PC-3 (cell line): Measurements from ENCODE around the gene ERN2. TPM values are rescaled to one million over a fixed set of nuclear protein-coding genes. Genes with fewer than 3 reads are reported as not detected.

ENCODE experiments used
- ATAC-seq: fragments of 200-7000 bp; cut with Tn5 transposase; 2 replicates; pipeline ENCODE4 v1.9.1; 2020; ENCODE audit warnings: mild to moderate bottlenecking, moderate library complexity
- BruUV-seq: library from RNA; stranded (reverse); fragments of 400-500 nt; replicated peaks from 2 replicates; lab custom pipeline; 2021; lab: Mats Ljungman, UMichigan
- CTCF ChIA-PET: fragments of 300-600 bp; sonication (Branson Sonifier 250); formaldehyde crosslinking; loops from one replicate; lab custom pipeline; 2022; ENCODE audit warnings: antibody characterized with exemption; lab: Charles Lee
- POLR2A ChIA-PET: fragments of 300-600 bp; sonication (Branson Sonifier 250); formaldehyde crosslinking; loops from one replicate; lab custom pipeline; 2022; ENCODE audit warnings: antibody characterized with exemption; ENCODE audit not compliant: unreplicated experiment; lab: Charles Lee
- DNase-seq: peaks from one replicate; pipeline ENCODE4 v3.0.0-alpha.2; 2015
- H2AFZ ChIP-seq: fragments of 300-600 bp; sonication (generic); 2 replicates; pipeline ENCODE4 v1.6.0; 2016; ENCODE audit warnings: antibody characterized with exemption, low read length
- H3F3A ChIP-seq: fragments of 300-600 bp; sonication (generic); one replicate; pipeline ENCODE4 v1.6.0; 2017; ENCODE audit warnings: antibody characterized with exemption, low read length, control low read depth, mild to moderate bottlenecking; ENCODE audit not compliant: unreplicated experiment
- H3K27ac ChIP-seq: fragments of 300-600 bp; sonication (generic); 2 replicates; pipeline ENCODE4 v1.5.1; 2016; ENCODE audit warnings: mild to moderate bottlenecking, low read length
- H3K27me3 ChIP-seq: fragments of 300-600 bp; sonication (generic); 2 replicates; pipeline ENCODE4 v1.6.1; 2016; ENCODE audit warnings: low read length, mixed read lengths
- H3K36me3 ChIP-seq: fragments of 300-600 bp; sonication (generic); 2 replicates; pipeline ENCODE4 v1.6.1; 2016; ENCODE audit warnings: low read depth, mixed run types, low read length, mixed read lengths
- H3K4me1 ChIP-seq: fragments of 300-600 bp; sonication (generic); 2 replicates; pipeline ENCODE4 v1.5.1; 2016; ENCODE audit warnings: low read length; ENCODE audit not compliant: insufficient read depth
- H3K4me2 ChIP-seq: fragments of 300-600 bp; sonication (generic); 2 replicates; pipeline ENCODE4 v1.6.0; 2016; ENCODE audit warnings: low read length
- H3K4me3 ChIP-seq: fragments of 300-600 bp; sonication (generic); 2 replicates; pipeline ENCODE4 v1.5.1; 2016; ENCODE audit warnings: mild to moderate bottlenecking, low read length, mixed read lengths
- H3K79me2 ChIP-seq: fragments of 300-600 bp; sonication (generic); 2 replicates; pipeline ENCODE4 v1.6.1; 2017; ENCODE audit warnings: low read length, mixed read lengths
- H3K9ac ChIP-seq: fragments of 300-600 bp; sonication (generic); 2 replicates; pipeline ENCODE4 v1.6.0; 2016; ENCODE audit warnings: mild to moderate bottlenecking, low read length
- H3K9me2 ChIP-seq: fragments of 300-600 bp; sonication (generic); replicated peaks from 2 replicates; pipeline ENCODE4 v1.6.1; 2016; ENCODE audit warnings: mixed run types, low read length, mixed read lengths
- H3K9me3 ChIP-seq: fragments of 300-600 bp; sonication (generic); 2 replicates; pipeline ENCODE4 v1.6.1; 2016; ENCODE audit warnings: low read length, mixed read lengths
- H4K20me1 ChIP-seq: fragments of 300-600 bp; sonication (generic); 2 replicates; pipeline ENCODE4 v1.6.1; 2016; ENCODE audit warnings: low read length, mixed read lengths
- EZH2 ChIP-seq: fragments of 300-600 bp; sonication (generic); IDR thresholded peaks from one replicate; pipeline ENCODE4 v1.6.1; 2017; ENCODE audit warnings: antibody characterized with exemption, mild to moderate bottlenecking, low read length; ENCODE audit not compliant: unreplicated experiment
- EZH2phosphoT487 ChIP-seq: fragments of 300-600 bp; sonication (generic); IDR thresholded peaks from 2 replicates; pipeline ENCODE4 v1.6.1; 2018; ENCODE audit warnings: mild to moderate bottlenecking, antibody characterized with exemption, low read length, borderline replicate concordance
- intact Hi-C: fragments of 100-400 bp; cut with micrococcal nuclease; formaldehyde crosslinking; loops from 2 replicates; pipeline ENCODE4 v1.9.0; 2023
- total RNA-seq: library from RNA; depleted of rRNA; stranded (reverse); fragments of >200 nt; gene quantifications from 2 replicates; pipeline ENCODE4 v1.2.3, GENCODE V29; 2014
- TF ChIP-seq, protein P1 (sequence below): fragments of 300-600 bp; sonication (generic); conservative IDR thresholded peaks from 2 replicates; pipeline ENCODE4 v1.5.1; 2017; ENCODE audit warnings: antibody characterized with exemption, low read depth, mild to moderate bottlenecking, low read length

ERN2 gene
- total RNA-seq, 1 experiment from 2014 or later = not detected

DNA sequence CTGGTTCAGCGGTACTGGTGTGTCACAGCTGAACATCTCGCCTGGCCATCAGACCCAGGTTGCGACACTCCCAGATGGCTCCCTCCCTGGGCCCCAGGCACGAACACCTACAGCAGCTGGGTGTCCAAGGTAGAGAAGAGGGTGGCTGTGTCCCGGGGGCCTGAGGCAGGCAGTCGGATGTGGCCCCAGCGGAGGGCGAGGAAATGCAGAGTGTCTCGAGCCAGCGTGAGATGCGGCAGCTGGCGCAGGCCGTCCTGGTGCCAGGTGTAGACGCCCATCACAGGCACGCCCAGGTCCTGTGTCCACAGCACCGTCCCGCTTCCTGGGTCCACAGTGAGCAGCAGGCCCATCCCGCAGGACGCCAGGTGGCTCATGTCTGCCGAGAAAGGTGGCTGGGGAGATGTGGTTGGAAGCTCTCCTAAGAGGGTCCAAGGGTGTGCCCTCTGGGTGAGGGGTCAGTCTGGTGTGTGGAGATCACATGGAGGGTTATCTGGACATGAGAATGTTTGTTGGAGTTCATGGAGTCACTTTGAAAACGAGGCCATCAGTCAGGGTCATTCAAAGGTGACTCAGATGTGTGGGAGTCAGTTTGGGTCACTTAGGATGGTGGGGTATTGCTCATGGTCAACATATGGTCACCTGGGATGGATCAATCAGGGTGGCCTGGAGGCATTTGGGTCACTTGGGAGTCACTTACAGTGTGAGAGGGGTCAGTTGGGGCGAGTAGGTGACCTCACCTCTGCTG lies 8.1 kb downstream of the ERN2 start:
- H4K20me1 ChIP-seq = no peaks in the 10 kb centered on the region
- no peaks in the 10 kb centered on the region for H3K36me3 ChIP-seq
- BruUV-seq = no TSS peak
- no peak for ATAC-seq
- no peak overlapping the region for H3K4me2 ChIP-seq
- CTCF ChIA-PET = no interaction called here
- POLR2A ChIA-PET = no interaction called here
- no peaks in the 10 kb centered on the region for H3K9me2 ChIP-seq
- intact Hi-C loops = no loop called here
- H2AFZ ChIP-seq = no peak overlapping the region
- H3K9ac ChIP-seq = no peak overlapping the region
- H3K4me3 ChIP-seq = no peak overlapping the region
- H3K27me3 ChIP-seq = no peaks in the 10 kb centered on the region
- TF ChIP-seq, protein P1, sequence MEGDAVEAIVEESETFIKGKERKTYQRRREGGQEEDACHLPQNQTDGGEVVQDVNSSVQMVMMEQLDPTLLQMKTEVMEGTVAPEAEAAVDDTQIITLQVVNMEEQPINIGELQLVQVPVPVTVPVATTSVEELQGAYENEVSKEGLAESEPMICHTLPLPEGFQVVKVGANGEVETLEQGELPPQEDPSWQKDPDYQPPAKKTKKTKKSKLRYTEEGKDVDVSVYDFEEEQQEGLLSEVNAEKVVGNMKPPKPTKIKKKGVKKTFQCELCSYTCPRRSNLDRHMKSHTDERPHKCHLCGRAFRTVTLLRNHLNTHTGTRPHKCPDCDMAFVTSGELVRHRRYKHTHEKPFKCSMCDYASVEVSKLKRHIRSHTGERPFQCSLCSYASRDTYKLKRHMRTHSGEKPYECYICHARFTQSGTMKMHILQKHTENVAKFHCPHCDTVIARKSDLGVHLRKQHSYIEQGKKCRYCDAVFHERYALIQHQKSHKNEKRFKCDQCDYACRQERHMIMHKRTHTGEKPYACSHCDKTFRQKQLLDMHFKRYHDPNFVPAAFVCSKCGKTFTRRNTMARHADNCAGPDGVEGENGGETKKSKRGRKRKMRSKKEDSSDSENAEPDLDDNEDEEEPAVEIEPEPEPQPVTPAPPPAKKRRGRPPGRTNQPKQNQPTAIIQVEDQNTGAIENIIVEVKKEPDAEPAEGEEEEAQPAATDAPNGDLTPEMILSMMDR = no peak
- TF ChIP-seq EZH2 (no peak), EZH2phosphoT487 (no peak)
- H3K4me1 ChIP-seq = no peaks in the 10 kb centered on the region
- H3K27ac ChIP-seq = no peak overlapping the region
- no peaks in the 10 kb centered on the region for H3K79me2 ChIP-seq
- no peaks in the 10 kb centered on the region for H3K9me3 ChIP-seq
- no peaks in the 10 kb centered on the region for H3F3A ChIP-seq
- DNase-seq = no peak

DNA sequence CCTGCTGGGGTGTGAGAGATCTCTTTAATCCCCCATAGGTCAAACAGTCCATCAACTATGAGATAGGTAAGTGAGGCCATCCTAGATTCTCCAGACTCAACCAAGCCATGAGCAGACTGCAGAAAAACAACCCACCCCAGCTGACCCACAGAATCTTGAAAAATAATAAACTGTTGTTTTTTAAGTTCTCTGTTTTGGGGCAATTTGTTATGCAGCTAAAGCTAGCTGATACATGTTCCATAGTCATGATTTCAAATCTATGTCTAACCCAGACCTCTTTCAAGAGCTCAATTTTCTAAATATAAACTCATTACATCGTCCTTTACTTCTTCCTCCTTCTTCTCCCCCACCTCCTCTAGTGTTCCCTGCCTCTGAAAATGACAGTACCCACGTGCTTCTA lies 10.1 kb downstream of the ERN2 start:
- H3K79me2 ChIP-seq = no peaks in the 10 kb centered on the region
- no peaks in the 10 kb centered on the region for H3K36me3 ChIP-seq
- no TSS peak for BruUV-seq
- no peak overlapping the region for H3K4me3 ChIP-seq
- H3K27me3 ChIP-seq = no peaks in the 10 kb centered on the region
- no peak overlapping the region for H3K9ac ChIP-seq
- no peak overlapping the region for H3K4me2 ChIP-seq
- no peak for DNase-seq
- TF ChIP-seq EZH2 = no peak
- TF ChIP-seq, protein P1 = no peak
- TF ChIP-seq EZH2phosphoT487 = no peak
- no peaks in the 10 kb centered on the region for H4K20me1 ChIP-seq
- POLR2A ChIA-PET = no interaction called here
- intact Hi-C loops = no loop called here
- no peaks in the 10 kb centered on the region for H3K4me1 ChIP-seq
- no peak overlapping the region for H2AFZ ChIP-seq
- H3K9me3 ChIP-seq = no peaks in the 10 kb centered on the region
- H3K27ac ChIP-seq = no peak overlapping the region
- CTCF ChIA-PET = no interaction called here
- no peak for ATAC-seq
- no peaks in the 10 kb centered on the region for H3F3A ChIP-seq
- H3K9me2 ChIP-seq = no peaks in the 10 kb centered on the region

DNA sequence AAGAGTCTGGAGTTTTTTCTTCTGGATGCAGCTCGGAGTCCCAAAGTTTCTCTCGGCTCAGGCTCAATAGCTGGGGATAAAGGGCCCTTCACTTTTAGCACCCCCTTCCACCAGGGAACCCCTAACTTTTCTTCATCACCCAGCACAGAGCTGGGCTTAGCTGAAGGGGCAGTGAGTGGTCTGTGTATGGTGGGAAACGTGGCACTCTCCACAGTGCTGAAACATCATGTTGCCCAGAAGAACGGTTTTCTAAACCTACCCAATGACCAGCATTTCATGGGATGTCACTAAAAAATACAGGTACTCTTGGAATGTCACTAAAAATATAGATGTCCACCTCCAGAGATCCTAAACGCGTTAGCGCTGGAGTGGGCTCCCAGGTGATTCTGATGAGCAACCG lies 12.0 kb downstream of the ERN2 start:
- ChIA-PET CTCF (no interaction called here), POLR2A (no interaction called here)
- no peaks in the 10 kb centered on the region for H3K79me2 ChIP-seq

More for the DNA sequence above, 12.0 kb downstream of the ERN2 start:
- DNase-seq (no peak), ATAC-seq (no peak)
- TF ChIP-seq EZH2 = no peak
- no peak for TF ChIP-seq EZH2phosphoT487
- TF ChIP-seq, protein P1 = no peak
- Histone ChIP-seq H3K4me3 (no peak overlapping the region), H3K9me3 (no peaks in the 10 kb centered on the region), H4K20me1 (no peaks in the 10 kb centered on the region), H3K4me1 (no peaks in the 10 kb centered on the region), H2AFZ (no peak overlapping the region), H3K27me3 (no peaks in the 10 kb centered on the region), H3K36me3 (no peaks in the 10 kb centered on the region), H3K4me2 (no peak overlapping the region), H3K27ac (no peak overlapping the region), H3K9ac (no peak overlapping the region), H3F3A (no peaks in the 10 kb centered on the region), H3K9me2 (no peaks in the 10 kb centered on the region)
- no TSS peak for BruUV-seq
- intact Hi-C loops = no loop called here
